ENCODE data around the gene IL31. TPM values are rescaled to one million over a fixed set of nuclear protein-coding genes. Genes with fewer than 3 reads are reported as not detected.
"Not testable (repeated sequence)": the region's sequence is repeated elsewhere in the genome, so short reads cannot be mapped to it uniquely, and the experiment has no call there.

The IL31 gene
- total RNA-seq = not detected

GRCh38 chr12:122174155-122174845 lies at the start of gene IL31:
IL31 (minus strand) TSS chr12:122174221; CDS start chr12:122174172, 49 bp downstream.
- intact Hi-C loops (cut with DNase I) = no loop called here
- DNase-seq (ENCODE audit: low spot score) = no peak
- ATAC-seq = no peak

GRCh38 chr12:122216445-122216844 lies 42.4 kb upstream of the IL31 start:
- DNase-seq (ENCODE audit: low spot score) (no peak), ATAC-seq (no peak)
- intact Hi-C loops (cut with DNase I) = no loop called here

DNA sequence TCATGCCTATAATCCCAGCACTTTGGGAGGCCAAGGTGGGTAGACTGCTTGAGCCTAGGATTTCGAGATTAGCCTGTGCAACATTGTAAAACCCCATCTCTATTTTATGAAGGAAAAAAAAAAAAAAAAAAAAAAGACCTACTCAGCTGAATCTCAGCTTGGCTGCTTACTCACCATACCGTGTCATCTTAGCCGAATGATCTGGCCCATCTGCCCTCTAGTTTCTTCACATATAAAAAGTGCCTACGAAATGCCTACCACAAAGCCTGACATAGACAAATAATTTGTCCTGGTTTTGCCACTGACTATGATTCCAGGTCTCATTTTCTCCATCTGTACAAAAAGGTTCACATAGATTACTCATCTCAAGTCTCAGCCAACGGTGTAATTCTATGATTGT lies 41.8 kb upstream of the IL31 start:
- DNase-seq (ENCODE audit: low spot score) (no peak), ATAC-seq (no peak)
- intact Hi-C loops (cut with DNase I) = no loop called here

DNA sequence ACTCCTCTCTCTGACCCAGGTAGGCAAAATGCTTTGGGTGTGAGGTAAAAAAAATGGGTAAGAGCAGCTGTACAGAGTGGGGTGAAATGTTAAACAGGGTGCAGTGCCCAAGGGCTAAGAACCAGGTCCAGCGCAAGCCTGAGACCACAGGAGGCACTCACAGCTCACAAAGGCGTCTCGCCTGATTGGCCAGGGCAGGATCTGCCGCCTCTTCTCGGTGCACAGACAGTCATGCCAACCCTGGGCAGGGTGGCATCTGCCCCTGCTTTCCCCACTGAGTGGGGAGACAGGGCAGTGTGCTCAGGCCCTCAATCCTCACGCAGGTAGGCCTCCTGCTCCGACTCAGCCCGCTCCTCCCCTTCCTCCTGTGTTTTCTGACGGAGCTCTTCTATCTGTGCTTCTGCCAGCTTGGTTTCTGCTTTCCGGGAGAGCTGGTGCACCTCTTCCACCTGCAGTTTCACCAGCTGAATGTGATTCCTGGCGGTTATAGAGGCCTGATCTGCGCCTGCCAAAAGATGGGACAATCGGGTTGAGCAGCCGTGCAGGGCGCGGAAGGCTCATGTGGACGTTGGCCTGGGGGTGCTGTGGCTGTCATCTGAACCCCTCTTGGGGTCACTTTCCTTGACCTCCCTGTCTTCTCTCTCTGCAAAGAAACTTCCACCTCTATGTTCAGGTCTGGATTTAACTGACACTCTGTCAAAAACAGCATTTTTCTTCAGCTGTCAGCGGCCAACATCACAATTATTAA lies 34.2 kb upstream of the IL31 start:
- intact Hi-C loops (cut with DNase I) = no loop called here
- ATAC-seq (no peak), DNase-seq (ENCODE audit: low spot score) (no peak)

GRCh38 chr12:122207391-122207790 lies 33.4 kb upstream of the IL31 start:
- no peak for ATAC-seq
- DNase-seq (ENCODE audit: low spot score) = no peak
- intact Hi-C loops (cut with DNase I) = no loop called here

DNA sequence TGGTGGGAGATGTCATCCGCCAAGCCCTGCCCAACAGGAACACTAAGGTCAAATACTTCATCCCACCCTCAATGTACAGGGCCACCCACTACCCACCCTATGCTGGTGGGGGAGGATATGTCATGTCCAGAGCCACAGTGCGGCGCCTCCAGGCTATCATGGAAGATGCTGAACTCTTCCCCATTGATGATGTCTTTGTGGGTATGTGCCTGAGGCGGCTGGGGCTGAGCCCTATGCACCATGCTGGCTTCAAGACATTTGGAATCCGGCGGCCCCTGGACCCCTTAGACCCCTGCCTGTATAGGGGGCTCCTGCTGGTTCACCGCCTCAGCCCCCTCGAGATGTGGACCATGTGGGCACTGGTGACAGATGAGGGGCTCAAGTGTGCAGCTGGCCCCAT lies 33.0 kb upstream of the IL31 start:
- ATAC-seq = peak; percentile 19
- no peak for DNase-seq (ENCODE audit: low spot score)
- intact Hi-C loops (cut with DNase I) = no loop called here

DNA sequence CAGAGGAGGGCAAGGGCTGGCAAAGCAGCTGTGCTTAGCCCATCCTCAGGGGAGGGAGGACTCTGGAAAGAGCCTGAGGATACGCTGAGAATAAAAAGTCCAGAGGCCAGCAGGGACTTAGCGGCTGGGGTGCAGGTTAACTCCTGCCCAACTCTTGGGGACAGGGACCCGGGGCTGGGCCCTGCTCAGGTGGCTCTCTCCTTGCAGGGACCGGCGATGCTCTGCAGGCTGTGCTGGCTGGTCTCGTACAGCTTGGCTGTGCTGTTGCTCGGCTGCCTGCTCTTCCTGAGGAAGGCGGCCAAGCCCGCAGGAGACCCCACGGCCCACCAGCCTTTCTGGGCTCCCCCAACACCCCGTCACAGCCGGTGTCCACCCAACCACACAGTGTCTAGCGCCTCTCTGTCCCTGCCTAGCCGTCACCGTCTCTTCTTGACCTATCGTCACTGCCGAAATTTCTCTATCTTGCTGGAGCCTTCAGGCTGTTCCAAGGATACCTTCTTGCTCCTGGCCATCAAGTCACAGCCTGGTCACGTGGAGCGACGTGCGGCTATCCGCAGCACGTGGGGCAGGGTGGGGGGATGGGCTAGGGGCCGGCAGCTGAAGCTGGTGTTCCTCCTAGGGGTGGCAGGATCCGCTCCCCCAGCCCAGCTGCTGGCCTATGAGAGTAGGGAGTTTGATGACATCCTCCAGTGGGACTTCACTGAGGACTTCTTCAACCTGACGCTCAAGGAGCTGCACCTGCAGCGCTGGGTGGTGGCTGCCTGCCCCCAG lies 32.3 kb upstream of the IL31 start:
- intact Hi-C loops (cut with DNase I) = no loop called here
- ATAC-seq = no peak
- peak; percentile 54 for DNase-seq (ENCODE audit: low spot score)

GRCh38 chr12:122205053-122205925 lies 31.3 kb upstream of the IL31 start:
- DNase-seq (ENCODE audit: low spot score) = peak; percentile 26
- intact Hi-C loops (cut with DNase I) = no loop called here
- ATAC-seq = no peak

GRCh38 chr12:122204167-122205052 lies 30.4 kb upstream of the IL31 start:
- ATAC-seq = no peak
- intact Hi-C loops (cut with DNase I) = no loop called here
- DNase-seq (ENCODE audit: low spot score) = no peak

GRCh38 chr12:122203301-122204166 lies 29.5 kb upstream of the IL31 start, which contains the start of gene B3GNT4:
B3GNT4 (plus strand) TSS chr12:122203709; CDS start chr12:122204619, 910 bp downstream.
- intact Hi-C loops (cut with DNase I) = no loop called here
- peak; percentile 70 for ATAC-seq
- DNase-seq (ENCODE audit: low spot score) = peak; percentile 69

GRCh38 chr12:122202811-122203210 lies 28.8 kb upstream of the IL31 start:
- intact Hi-C loops (cut with DNase I); ATAC-seq; DNase-seq (ENCODE audit: low spot score): not testable (repeated sequence)

DNA sequence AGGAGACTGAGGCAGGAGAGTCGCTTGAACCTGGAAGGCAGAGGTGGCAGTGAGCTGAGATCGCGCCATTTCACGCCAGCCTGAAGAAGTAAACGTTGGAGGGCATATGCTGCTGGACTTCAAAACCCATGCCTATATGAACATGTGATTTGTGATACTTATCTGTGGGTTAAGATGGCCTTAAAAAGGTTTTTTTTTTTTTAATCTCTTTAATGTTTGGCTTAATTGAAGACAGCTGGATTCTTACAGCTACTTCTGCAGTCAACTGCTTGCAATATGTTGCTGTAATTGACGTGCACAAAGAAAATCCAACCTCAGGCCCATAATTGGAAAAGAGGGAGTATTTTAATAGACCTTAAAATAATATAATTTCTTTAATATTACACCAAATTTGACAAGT lies 28.0 kb upstream of the IL31 start:
- ATAC-seq = no peak
- no peak for DNase-seq (ENCODE audit: low spot score)
- intact Hi-C loops (cut with DNase I) = no loop called here

GRCh38 chr12:122201381-122201780 lies 27.4 kb upstream of the IL31 start:
- DNase-seq (ENCODE audit: low spot score) = peak; percentile 28
- no peak for ATAC-seq
- intact Hi-C loops (cut with DNase I) = no loop called here

DNA sequence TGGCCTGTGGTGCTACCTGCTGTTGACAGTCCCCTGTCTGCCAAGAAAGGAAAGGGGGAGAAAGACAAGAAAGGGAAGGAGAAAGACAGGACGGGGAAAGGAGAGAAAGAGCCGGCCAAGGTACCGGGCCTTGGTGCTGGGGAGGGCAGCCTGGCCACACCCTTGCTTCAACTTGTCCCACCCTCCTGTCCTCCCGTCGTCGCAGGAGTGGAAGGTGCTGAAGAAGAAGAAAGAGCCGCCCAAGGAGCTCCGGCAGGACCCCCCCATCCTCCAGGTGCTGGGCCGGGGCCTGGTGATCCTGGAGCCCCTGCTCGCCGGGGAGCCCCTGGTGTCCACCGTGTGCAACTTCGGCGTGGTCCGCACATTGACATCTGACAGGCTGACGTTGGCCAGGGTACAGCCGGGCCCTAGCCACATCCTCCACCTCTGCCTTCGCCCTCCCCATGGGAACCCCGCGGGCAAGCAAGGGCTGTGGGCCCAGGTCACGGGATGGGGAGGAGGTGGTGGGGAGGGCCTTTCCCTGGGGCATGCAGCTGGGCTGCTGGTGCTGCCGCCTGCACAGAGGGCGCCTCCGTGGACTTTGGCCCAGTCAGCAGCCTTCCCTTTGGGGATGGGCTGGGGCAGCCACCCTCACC lies 26.6 kb upstream of the IL31 start:
- DNase-seq (ENCODE audit: low spot score) (peak; percentile 49), ATAC-seq (no peak)
- intact Hi-C loops (cut with DNase I) = no loop called here

- intact Hi-C loops (cut with DNase I) = no loop called here
- no peak for ATAC-seq
- no peak for DNase-seq (ENCODE audit: low spot score)
These were observed 25.7 kb upstream of the IL31 start for GRCh38 chr12:122199484-122200355.

DNA sequence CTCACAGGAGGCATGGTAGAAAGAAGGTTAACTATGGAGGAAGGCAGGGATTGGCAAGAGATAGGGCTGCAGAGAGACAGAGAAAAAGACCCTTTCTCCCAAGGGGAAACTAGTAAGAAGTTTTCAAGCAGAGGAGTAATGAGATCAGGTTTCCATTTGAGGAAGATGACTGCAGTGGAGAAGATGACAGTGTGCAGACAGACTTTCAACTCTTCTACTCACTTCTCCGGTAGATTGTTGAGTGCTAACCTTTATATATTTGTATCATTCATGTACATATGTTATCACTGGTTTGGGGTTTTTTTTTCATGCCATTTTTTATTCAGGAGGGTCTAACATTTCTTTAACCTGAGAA lies 23.6 kb upstream of the IL31 start:
- intact Hi-C loops (cut with DNase I) = no loop called here
- no peak for ATAC-seq
- no peak for DNase-seq (ENCODE audit: low spot score)

Data from sciatic nerve (tissue), 2 donors.